HFF-Myc (cell line): ENCODE measurements around the gene ACY1.
A peak's percentile ranks its signal among the peaks of the same experiment; 100 is the strongest.

Source experiments
- DNase-seq: peaks from one replicate; pipeline ENCODE4 v3.0.0-alpha.2; 2011; ENCODE audit warnings: low read depth; ENCODE audit errors: extremely low read depth
- H3K4me3 ChIP-seq: replicated peaks from 2 replicates; pipeline ENCODE4 v1.5.1; 2011; ENCODE audit warnings: low read depth, mild to moderate bottlenecking, control low read depth, low read length
- TF ChIP-seq, protein P1 (sequence below): IDR thresholded peaks from 2 replicates; pipeline ENCODE4 v1.5.1; 2012; ENCODE audit warnings: mild to moderate bottlenecking, low read depth, low read length, control low read depth; ENCODE audit errors: missing control alignments

The ACY1 gene

DNA sequence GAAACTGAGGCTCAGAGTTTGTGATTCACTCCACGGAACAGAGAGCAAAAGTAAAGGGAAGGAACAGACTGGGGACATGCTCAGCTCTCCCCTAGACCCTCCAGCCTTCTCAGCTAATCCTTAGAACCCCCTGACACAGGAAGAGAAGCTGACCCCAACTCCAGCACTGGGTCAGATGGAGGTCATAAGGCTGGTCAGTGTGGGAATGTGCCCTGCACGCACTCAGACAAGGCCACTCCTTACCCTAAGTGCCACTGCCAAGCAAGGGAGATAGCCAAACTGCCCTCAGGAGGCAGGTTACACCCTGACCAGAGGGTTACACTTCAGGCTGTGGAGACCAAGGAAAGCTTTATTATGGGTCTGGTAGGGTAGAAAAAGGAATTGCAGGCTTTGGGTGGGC is 11.2 kb downstream of the ACY1 start:
- peak overlapping the region; percentile 100 for H3K4me3 ChIP-seq
- no peak for DNase-seq
- TF ChIP-seq, protein P1, sequence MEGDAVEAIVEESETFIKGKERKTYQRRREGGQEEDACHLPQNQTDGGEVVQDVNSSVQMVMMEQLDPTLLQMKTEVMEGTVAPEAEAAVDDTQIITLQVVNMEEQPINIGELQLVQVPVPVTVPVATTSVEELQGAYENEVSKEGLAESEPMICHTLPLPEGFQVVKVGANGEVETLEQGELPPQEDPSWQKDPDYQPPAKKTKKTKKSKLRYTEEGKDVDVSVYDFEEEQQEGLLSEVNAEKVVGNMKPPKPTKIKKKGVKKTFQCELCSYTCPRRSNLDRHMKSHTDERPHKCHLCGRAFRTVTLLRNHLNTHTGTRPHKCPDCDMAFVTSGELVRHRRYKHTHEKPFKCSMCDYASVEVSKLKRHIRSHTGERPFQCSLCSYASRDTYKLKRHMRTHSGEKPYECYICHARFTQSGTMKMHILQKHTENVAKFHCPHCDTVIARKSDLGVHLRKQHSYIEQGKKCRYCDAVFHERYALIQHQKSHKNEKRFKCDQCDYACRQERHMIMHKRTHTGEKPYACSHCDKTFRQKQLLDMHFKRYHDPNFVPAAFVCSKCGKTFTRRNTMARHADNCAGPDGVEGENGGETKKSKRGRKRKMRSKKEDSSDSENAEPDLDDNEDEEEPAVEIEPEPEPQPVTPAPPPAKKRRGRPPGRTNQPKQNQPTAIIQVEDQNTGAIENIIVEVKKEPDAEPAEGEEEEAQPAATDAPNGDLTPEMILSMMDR, result no peak

DNA sequence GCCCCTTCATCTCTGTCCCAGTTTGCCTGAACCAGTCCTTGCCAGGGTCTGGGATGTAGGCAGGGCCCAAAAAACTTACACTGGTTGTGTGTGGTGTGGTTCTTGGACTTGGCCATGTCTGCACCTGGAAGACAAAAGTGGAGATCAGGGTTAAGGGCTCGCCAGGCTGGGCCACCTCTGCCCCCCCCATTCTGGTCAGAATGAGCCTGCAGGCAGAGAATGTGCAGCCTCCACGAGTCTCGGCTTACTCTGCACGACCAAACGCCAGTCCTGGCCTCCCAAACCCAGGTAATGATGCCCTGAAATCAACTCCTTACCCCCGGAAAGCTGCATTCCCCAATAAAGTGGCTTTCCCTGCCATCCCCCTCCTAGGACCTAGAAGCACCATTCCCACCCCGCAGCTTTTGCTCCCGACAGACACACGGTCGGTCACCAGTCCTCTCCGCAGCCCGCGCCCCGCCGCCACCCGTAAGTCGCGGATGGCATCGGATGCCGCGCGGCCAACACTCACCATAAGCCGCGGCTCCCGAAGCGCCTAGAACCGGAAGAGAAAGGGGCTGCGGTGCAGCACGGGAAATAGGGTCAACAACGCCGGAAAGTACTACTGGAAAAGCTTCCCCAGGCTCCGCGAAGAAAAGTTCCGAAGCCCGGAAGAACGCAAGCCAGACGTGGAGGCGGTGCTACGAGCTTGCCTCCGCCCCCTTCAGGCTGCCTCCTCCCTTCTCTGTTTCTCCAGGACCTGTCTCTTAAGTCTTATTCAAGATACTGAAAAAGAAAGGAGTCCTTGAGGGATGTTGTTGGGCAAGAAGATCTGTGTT is 12.2 kb downstream of the ACY1 start, which contains the start of gene RPL29:
RPL29 (minus strand) TSS at position 550 of the 818 bp plus-strand sequence; CDS start at position 116, 434 bp downstream.
- TF ChIP-seq, protein P1, result no peak
- peak; percentile 90 for DNase-seq
- peak within 1 kb of the TSS; percentile 100 for H3K4me3 ChIP-seq

DNA sequence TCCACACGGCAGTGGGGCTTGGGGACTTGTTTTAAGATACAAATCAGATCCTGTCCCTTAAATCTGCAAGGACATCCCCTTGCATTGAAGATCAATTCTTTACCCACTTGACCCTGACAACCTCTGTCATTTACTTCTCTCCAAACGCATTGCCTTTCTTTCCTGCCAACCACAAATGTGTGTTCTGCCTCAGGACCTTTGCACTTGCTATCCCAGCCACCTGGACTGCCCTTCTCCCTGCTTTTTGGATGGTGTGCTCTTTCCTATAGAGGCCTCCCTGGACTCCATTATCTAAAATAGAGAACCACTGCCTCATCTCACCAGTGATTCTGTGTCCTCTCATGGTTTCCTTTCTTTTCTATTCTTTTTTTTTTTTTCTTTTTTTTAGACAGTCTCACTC is 13.8 kb downstream of the ACY1 start:
- TF ChIP-seq, protein P1, result no peak
- DNase-seq, result no peak
- no peak overlapping the region for H3K4me3 ChIP-seq

DNA sequence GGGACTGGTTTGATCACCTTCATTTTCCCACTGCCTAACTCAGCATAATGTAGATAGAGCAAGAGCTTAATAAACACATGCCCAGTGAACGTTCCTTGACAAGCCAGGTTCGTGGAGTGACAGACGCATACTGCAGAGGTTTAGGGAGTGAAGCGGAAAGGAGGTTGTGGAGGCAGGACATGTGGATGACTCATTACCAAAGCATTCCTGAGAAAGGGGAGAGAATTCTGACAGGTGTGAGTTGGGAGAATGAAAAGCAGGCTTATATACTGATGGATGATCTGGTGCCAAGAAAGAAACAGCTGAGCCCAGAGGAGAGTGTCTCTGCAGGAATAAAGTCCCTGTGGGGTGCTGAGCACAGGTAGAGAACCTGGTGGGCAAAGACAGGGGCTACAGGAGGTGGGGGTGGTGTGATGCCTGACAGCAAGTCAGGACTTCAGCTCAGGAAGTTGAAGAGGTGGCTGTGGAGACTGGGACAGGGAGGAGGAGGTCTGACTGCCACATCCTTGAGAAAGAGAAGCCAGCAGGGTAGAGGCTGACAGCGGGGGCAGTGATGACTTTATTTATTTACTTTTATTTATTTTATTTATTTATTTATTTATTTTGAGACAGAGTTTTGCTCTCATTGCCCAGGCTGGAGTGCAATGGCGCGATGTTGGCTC is 14.7 kb downstream of the ACY1 start:
- TF ChIP-seq, protein P1, result no peak
- H3K4me3 ChIP-seq, result no peak overlapping the region
- no peak for DNase-seq

DNA sequence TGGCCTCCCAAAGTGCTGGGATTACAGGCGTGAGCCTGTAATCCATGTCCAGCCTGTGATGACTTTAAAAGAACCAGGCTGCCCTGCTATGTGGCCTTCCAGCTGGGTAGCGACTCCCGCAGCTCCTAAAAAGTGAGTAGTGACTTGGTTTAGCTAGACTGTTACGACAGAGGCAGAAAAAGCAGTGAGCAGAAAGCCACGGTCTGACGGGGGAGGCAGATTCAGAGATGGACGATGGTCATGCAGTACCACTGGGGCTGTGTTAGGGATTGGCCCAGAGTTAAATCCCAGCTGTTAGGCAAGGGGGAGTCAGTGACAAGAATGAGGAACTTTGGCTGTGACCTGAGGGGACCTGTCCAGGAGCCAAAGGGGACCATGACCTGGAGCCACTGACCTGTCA is 15.4 kb downstream of the ACY1 start:
- DNase-seq, result no peak
- H3K4me3 ChIP-seq, result no peak overlapping the region
- TF ChIP-seq, protein P1, result no peak

DNA sequence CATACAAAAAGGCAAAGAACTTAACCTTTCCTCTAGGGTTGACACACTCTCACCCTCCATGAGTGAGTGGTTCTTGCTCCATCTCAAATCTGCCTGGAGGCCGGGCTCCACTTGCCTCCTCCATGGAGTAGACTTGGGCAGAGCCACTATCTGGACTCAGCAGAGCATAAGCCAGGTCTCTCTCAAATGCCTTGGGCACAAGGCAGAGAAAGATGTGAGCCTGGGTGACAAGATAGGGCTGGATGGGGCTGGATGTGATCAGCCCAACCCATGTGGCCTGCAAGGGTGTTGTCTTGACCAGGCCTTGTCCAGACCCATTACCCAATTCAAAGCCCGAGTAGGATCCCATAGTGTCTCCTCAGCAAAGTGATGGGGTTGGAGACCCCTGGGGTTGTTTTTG is 16.5 kb downstream of the ACY1 start:
- no peak overlapping the region for H3K4me3 ChIP-seq
- DNase-seq, result no peak
- TF ChIP-seq, protein P1, result no peak
